ENCODE data around the gene UBC. TPM values are rescaled to one million over a fixed set of nuclear protein-coding genes. Genes with fewer than 3 reads are reported as not detected.

Gene UBC
- total and polyA plus RNA-seq, 2 donors (not counting 1 experiment from before 2014, with no cell fraction given) = 2,019 to 2,362 TPM

- Histone ChIP-seq H4K20me1 (ENCODE audit: control insufficient read depth, extremely low read depth, insufficient read depth, low read length) (peaks cover 2% of the 10 kb centered on the region), H2AFZ (ENCODE audit: low read length) (no peak overlapping the region), H3K4me3 (replicated peaks in 1 of 4; ENCODE audit: control extremely low read depth in 1 of 4, insufficient read depth in 1 of 4, low read depth in 3 of 4, low read length in 4 of 4) (peak overlapping the region; percentile 1 to 66 (median 39)), H3K9me3 (ENCODE audit: control insufficient read depth, insufficient read depth, low read depth, low read length) (no peaks in the 10 kb centered on the region), H3K27me3 (ENCODE audit: control insufficient read depth, insufficient read depth, low read length) (no peaks in the 10 kb centered on the region), H3K4me1 (ENCODE audit: control insufficient read depth, extremely low read depth, insufficient read depth, low read length) (peaks cover 14% of the 10 kb centered on the region), H3K79me2 (ENCODE audit: control insufficient read depth, insufficient read depth, low read length) (peaks cover 21% of the 10 kb centered on the region), H3K27ac (ENCODE audit: insufficient read depth, low read length) (peak overlapping the region; percentile 100), H3K9ac (ENCODE audit: insufficient read depth, low read length) (peak overlapping the region; percentile 29), H3K4me2 (ENCODE audit: extremely low read depth, insufficient read depth, low read length) (peak overlapping the region; percentile 95), H3K36me3 (ENCODE audit: control insufficient read depth, insufficient read depth, low read length) (peaks cover 6% of the 10 kb centered on the region)
- peak in 1 of 2 donors; percentile 35 for DNase-seq (ENCODE audit: low read depth in 2 of 2)
- TF ChIP-seq EZH2 (IDR thresholded peaks at IDR 0.05; ENCODE audit: low read length, missing control alignments) = no peak
- TF ChIP-seq CTCF (conservative IDR thresholded peaks at IDR 0.05 in 1 of 2, IDR thresholded peaks at IDR 0.05 in 1 of 2; ENCODE audit: low read depth in 1 of 2, low read length in 2 of 2) = no peak
Measured at GRCh38 chr12:124917841-124918621, 3.6 kb upstream of the UBC start.

- H3K4me2 ChIP-seq (ENCODE audit: extremely low read depth, insufficient read depth, low read length) = peak overlapping the region; percentile 95
- H3K36me3 ChIP-seq (ENCODE audit: control insufficient read depth, insufficient read depth, low read length) = peaks cover 8% of the 10 kb centered on the region
- peaks cover 14% of the 10 kb centered on the region for H3K4me1 ChIP-seq (ENCODE audit: control insufficient read depth, extremely low read depth, insufficient read depth, low read length)
- no peak for TF ChIP-seq CTCF (conservative IDR thresholded peaks at IDR 0.05 in 1 of 2, IDR thresholded peaks at IDR 0.05 in 1 of 2; ENCODE audit: low read depth in 1 of 2, low read length in 2 of 2)
- TF ChIP-seq EZH2 (IDR thresholded peaks at IDR 0.05; ENCODE audit: low read length, missing control alignments) = no peak
- peak overlapping the region; percentile 1 to 90 (median 58) for H3K4me3 ChIP-seq (replicated peaks in 1 of 4; ENCODE audit: control extremely low read depth in 1 of 4, insufficient read depth in 1 of 4, low read depth in 3 of 4, low read length in 4 of 4)
- peaks cover 2% of the 10 kb centered on the region for H4K20me1 ChIP-seq (ENCODE audit: control insufficient read depth, extremely low read depth, insufficient read depth, low read length)
- H3K27me3 ChIP-seq (ENCODE audit: control insufficient read depth, insufficient read depth, low read length) = no peaks in the 10 kb centered on the region
- H2AFZ ChIP-seq (ENCODE audit: low read length) = no peak overlapping the region
- H3K79me2 ChIP-seq (ENCODE audit: control insufficient read depth, insufficient read depth, low read length) = peaks cover 27% of the 10 kb centered on the region
- peak overlapping the region; percentile 29 for H3K9ac ChIP-seq (ENCODE audit: insufficient read depth, low read length)
- DNase-seq (ENCODE audit: low read depth in 2 of 2) = peak; percentile 100
- peak overlapping the region; percentile 100 for H3K27ac ChIP-seq (ENCODE audit: insufficient read depth, low read length)
- no peaks in the 10 kb centered on the region for H3K9me3 ChIP-seq (ENCODE audit: control insufficient read depth, insufficient read depth, low read depth, low read length)
Measured at GRCh38 chr12:124917135-124917840, 2.8 kb upstream of the UBC start.

GRCh38 chr12:124916374-124917134 is 2.1 kb upstream of the UBC start:
- no peak for TF ChIP-seq EZH2 (IDR thresholded peaks at IDR 0.05; ENCODE audit: low read length, missing control alignments)
- no peak for TF ChIP-seq CTCF (conservative IDR thresholded peaks at IDR 0.05 in 1 of 2, IDR thresholded peaks at IDR 0.05 in 1 of 2; ENCODE audit: low read depth in 1 of 2, low read length in 2 of 2)

More at GRCh38 chr12:124916374-124917134, 2.1 kb upstream of the UBC start:
- peak overlapping the region; percentile 84 to 96 (median 91) for H3K4me3 ChIP-seq (replicated peaks in 1 of 4; ENCODE audit: control extremely low read depth in 1 of 4, insufficient read depth in 1 of 4, low read depth in 3 of 4, low read length in 4 of 4)
- peak; percentile 95 for DNase-seq (ENCODE audit: low read depth in 2 of 2)
- peaks cover 8% of the 10 kb centered on the region for H3K36me3 ChIP-seq (ENCODE audit: control insufficient read depth, insufficient read depth, low read length)
- peak overlapping the region; percentile 100 for H3K9ac ChIP-seq (ENCODE audit: insufficient read depth, low read length)
- H3K27ac ChIP-seq (ENCODE audit: insufficient read depth, low read length) = peak overlapping the region; percentile 100
- H3K79me2 ChIP-seq (ENCODE audit: control insufficient read depth, insufficient read depth, low read length) = peaks cover 29% of the 10 kb centered on the region
- peak overlapping the region; percentile 93 for H3K4me2 ChIP-seq (ENCODE audit: extremely low read depth, insufficient read depth, low read length)
- no peaks in the 10 kb centered on the region for H3K9me3 ChIP-seq (ENCODE audit: control insufficient read depth, insufficient read depth, low read depth, low read length)
- H3K27me3 ChIP-seq (ENCODE audit: control insufficient read depth, insufficient read depth, low read length) = no peaks in the 10 kb centered on the region
- no peak overlapping the region for H2AFZ ChIP-seq (ENCODE audit: low read length)
- H3K4me1 ChIP-seq (ENCODE audit: control insufficient read depth, extremely low read depth, insufficient read depth, low read length) = peaks cover 14% of the 10 kb centered on the region
- H4K20me1 ChIP-seq (ENCODE audit: control insufficient read depth, extremely low read depth, insufficient read depth, low read length) = peaks cover 2% of the 10 kb centered on the region
